H9 (cell line): Measurements from ENCODE around the gene TSSC4. TPM values are rescaled to one million over a fixed set of nuclear protein-coding genes. Genes with fewer than 3 reads are reported as not detected.

ENCODE experiments used
- DNase-seq: peaks from one replicate; pipeline ENCODE4 v3.0.0-alpha.2; 2017
- H2AFZ ChIP-seq: one replicate; pipeline ENCODE4 v1.6.1; 2013; ENCODE audit warnings: mild to moderate bottlenecking, low read length, control low read depth, moderate library complexity
- H2AK5ac ChIP-seq: 2 replicates; pipeline ENCODE4 v1.6.1; 2013; ENCODE audit warnings: low read length, control low read depth, mixed read lengths; ENCODE audit not compliant: insufficient read length
- H2BK120ac ChIP-seq: one replicate; pipeline ENCODE4 v1.6.1; 2013; ENCODE audit warnings: low read depth, mild to moderate bottlenecking, low read length, control low read depth, inconsistent platforms; ENCODE audit not compliant: poor library complexity, severe bottlenecking
- H2BK12ac ChIP-seq: 2 replicates; pipeline ENCODE4 v1.6.1; 2013; ENCODE audit warnings: low read length, control low read depth, mixed read lengths, low read depth; ENCODE audit not compliant: insufficient read length
- H2BK15ac ChIP-seq: 2 replicates; pipeline ENCODE4 v1.6.1; 2013; ENCODE audit warnings: low read depth, low read length, control low read depth
- H2BK20ac ChIP-seq: one replicate; pipeline ENCODE4 v1.6.1; 2013; ENCODE audit warnings: low read depth, mild to moderate bottlenecking, low read length, control low read depth, inconsistent platforms; ENCODE audit not compliant: poor library complexity, severe bottlenecking
- H2BK5ac ChIP-seq: 2 replicates; pipeline ENCODE4 v1.6.1; 2013; ENCODE audit warnings: low read length, control low read depth, mixed read lengths; ENCODE audit not compliant: insufficient read length
- H3K14ac ChIP-seq: 2 replicates; pipeline ENCODE4 v1.6.1; 2013; ENCODE audit warnings: low read length, control low read depth; ENCODE audit not compliant: insufficient read depth
- H3K18ac ChIP-seq: 2 replicates; pipeline ENCODE4 v1.6.1; 2013; ENCODE audit warnings: low read depth, mild to moderate bottlenecking, mixed read lengths, low read length, control low read depth; ENCODE audit not compliant: insufficient read length
- H3K23ac ChIP-seq: 2 replicates; pipeline ENCODE4 v1.6.1; 2013; ENCODE audit warnings: low read length, control low read depth, mixed read lengths, low read depth; ENCODE audit not compliant: insufficient read length
- H3K23me2 ChIP-seq: 2 replicates; pipeline ENCODE4 v1.6.1; 2013; ENCODE audit warnings: low read depth, mild to moderate bottlenecking, mixed read lengths, low read length, control low read depth; ENCODE audit not compliant: insufficient read length, poor library complexity, severe bottlenecking
- H3K27ac ChIP-seq: 2 replicates; pipeline ENCODE4 v1.5.1; 2013; ENCODE audit warnings: low read length, control low read depth, mixed read lengths, low read depth; ENCODE audit not compliant: insufficient read length
- H3K27me3 ChIP-seq: 2 replicates; pipeline ENCODE4 v1.6.1; 2013; ENCODE audit warnings: low read length, control low read depth, inconsistent platforms; ENCODE audit not compliant: insufficient read depth
- H3K4ac ChIP-seq: 2 replicates; pipeline ENCODE4 v1.6.1; 2013; ENCODE audit warnings: low read depth, mild to moderate bottlenecking, control low read depth, inconsistent platforms, low read length, moderate library complexity
- H3K4me1 ChIP-seq: 2 replicates; pipeline ENCODE4 v1.6.1; 2013; ENCODE audit warnings: low read length, control low read depth, inconsistent platforms; ENCODE audit not compliant: insufficient read depth
- H3K4me2 ChIP-seq: 2 replicates; pipeline ENCODE4 v1.6.1; 2013; ENCODE audit warnings: low read length, control low read depth, mixed read lengths; ENCODE audit not compliant: insufficient read length, insufficient read depth
- H3K56ac ChIP-seq: 2 replicates; pipeline ENCODE4 v1.6.1; 2013; ENCODE audit warnings: low read depth, mild to moderate bottlenecking, mixed read lengths, low read length, control low read depth; ENCODE audit not compliant: insufficient read length
- H3K79me1 ChIP-seq: 2 replicates; pipeline ENCODE4 v1.6.1; 2013; ENCODE audit warnings: low read depth, mild to moderate bottlenecking, moderate library complexity, low read length, control low read depth, inconsistent platforms; ENCODE audit not compliant: insufficient read depth, poor library complexity, severe bottlenecking
- H3K79me2 ChIP-seq: 2 replicates; pipeline ENCODE4 v1.6.1; 2013; ENCODE audit warnings: low read length, control low read depth, inconsistent platforms; ENCODE audit not compliant: insufficient read depth
- H3K9ac ChIP-seq: 2 replicates; pipeline ENCODE4 v1.6.1; 2013; ENCODE audit warnings: low read length, control low read depth, mixed read lengths; ENCODE audit not compliant: insufficient read length; ENCODE audit errors: extremely low read depth
- H3K9me3 ChIP-seq: one replicate; pipeline ENCODE4 v1.6.1; 2013; ENCODE audit warnings: low read depth, low read length, inconsistent platforms; ENCODE audit not compliant: control insufficient read depth
- H3T11ph ChIP-seq: one replicate; pipeline ENCODE4 v1.6.1; 2013; ENCODE audit warnings: mild to moderate bottlenecking, low read length, control low read depth, inconsistent platforms
- H4K20me1 ChIP-seq: one replicate; pipeline ENCODE4 v1.6.1; 2013; ENCODE audit not compliant: control insufficient read depth, insufficient read length, insufficient read depth
- H4K5ac ChIP-seq: 2 replicates; pipeline ENCODE4 v1.6.1; 2013; ENCODE audit warnings: low read depth, mild to moderate bottlenecking, mixed read lengths, low read length, control low read depth; ENCODE audit not compliant: insufficient read length
- H4K8ac ChIP-seq: replicated peaks from 2 replicates; pipeline ENCODE4 v1.6.1; 2013; ENCODE audit warnings: low read length, control low read depth, mixed read lengths, low read depth; ENCODE audit not compliant: insufficient read length
- H4K91ac ChIP-seq: 2 replicates; pipeline ENCODE4 v1.6.1; 2013; ENCODE audit warnings: low read depth, mild to moderate bottlenecking, moderate library complexity, mixed read lengths, low read length, control low read depth; ENCODE audit not compliant: insufficient read length
- H3K27ac Mint-ChIP-seq, 3 experiments: 2 replicates in 2 of 3; 3 replicates in 1 of 3; pipeline ENCODE4 v1.8.0; 2020 to 2021; ENCODE audit warnings: mixed read lengths in 3 of 3, mild to moderate bottlenecking in 1 of 3, moderate library complexity in 1 of 3
- H3K27me3 Mint-ChIP-seq: 2 replicates; pipeline ENCODE4 v1.8.0; 2021; ENCODE audit warnings: low read depth, mild to moderate bottlenecking, moderate library complexity, mixed read lengths
- H3K36me3 Mint-ChIP-seq, 3 experiments: 2 replicates in 2 of 3; 3 replicates in 1 of 3; pipeline ENCODE4 v1.8.0; 2020 to 2021; ENCODE audit warnings: low read depth in 3 of 3, mixed read lengths in 3 of 3; ENCODE audit not compliant: insufficient read depth in 1 of 3
- H3K4me1 Mint-ChIP-seq, 2 experiments: 2 replicates each; pipeline ENCODE4 v1.8.0; 2020; ENCODE audit warnings: mixed read lengths in 2 of 2
- H3K4me3 Mint-ChIP-seq, 2 experiments: 2 replicates in 1 of 2; 3 replicates in 1 of 2; pipeline ENCODE4 v1.8.0; 2020 to 2021; ENCODE audit warnings: mild to moderate bottlenecking in 2 of 2, mixed read lengths in 2 of 2, moderate library complexity in 1 of 2
- H3K9me3 Mint-ChIP-seq, 2 experiments: 2 replicates in 1 of 2; 3 replicates in 1 of 2; pipeline ENCODE4 v1.8.0; 2020; ENCODE audit warnings: mild to moderate bottlenecking in 2 of 2, mixed read lengths in 2 of 2, moderate library complexity in 1 of 2
- WGBS: extraction: QIAGEN DNeasy Blood & Tissue Kit; methylation state at CpG from one replicate; pipeline ENCODE4 v1.1.7; 2013; ENCODE audit warnings: missing lambda C conversion rate, low lambda C conversion rate, mixed read lengths; ENCODE audit not compliant: insufficient read length; ENCODE audit errors: extremely low coverage; 5-methylcytosine and 5-hydroxymethylcytosine counted together
- total RNA-seq: library from RNA; stranded (reverse); gene quantifications from 2 replicates; pipeline ENCODE4 v1.2.1, GENCODE V29; 2021
- TF ChIP-seq, protein P1 (sequence below): fragments of 200-600 bp; sonication (generic); conservative IDR thresholded peaks from 3 replicates; pipeline ENCODE4 v1.8.0; 2021; ENCODE audit warnings: antibody characterized with exemption, mild to moderate bottlenecking

Gene TSSC4
- total RNA-seq, 1 experiment from 2014 or later: 51.0 TPM

DNA sequence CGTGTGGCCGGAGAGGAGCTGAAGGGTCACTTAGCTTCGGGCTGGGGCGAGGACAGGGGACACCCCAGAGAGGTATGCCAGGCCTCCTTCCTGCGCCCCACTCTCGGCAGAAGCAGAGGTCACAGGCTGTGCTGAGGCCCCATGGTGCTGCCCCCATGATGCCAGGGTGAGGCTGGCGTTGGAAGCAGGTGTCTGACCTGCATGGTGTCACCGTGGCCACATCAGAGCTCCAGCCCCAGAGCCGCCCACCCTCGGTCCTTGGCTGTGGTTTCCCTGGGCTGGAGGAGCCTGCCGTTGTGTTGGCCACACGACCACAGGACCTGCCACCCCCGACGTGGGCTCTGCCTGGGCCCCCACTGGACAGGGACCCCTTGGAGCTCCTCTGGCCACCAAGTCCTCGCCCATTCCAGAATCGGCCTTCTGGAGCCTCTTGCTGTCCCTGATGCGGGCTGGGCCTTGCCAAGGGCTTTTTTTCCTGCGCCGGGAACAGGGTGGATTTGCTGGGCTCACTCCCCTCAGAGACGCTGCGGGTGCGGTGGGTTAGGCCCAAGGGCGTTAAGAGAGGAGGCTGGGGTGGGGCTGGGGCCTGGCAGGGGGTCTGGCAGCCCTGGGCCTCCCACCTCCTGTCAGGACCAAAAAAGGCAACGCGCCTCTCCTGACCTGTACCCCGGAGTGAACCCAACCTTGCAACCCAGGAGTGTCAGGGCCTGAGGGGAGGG, 8.2 kb upstream of the TSSC4 start:
- no peak overlapping the region for H2BK5ac ChIP-seq
- no peak overlapping the region for H3K9ac ChIP-seq
- H3K4me1 ChIP-seq: no peaks in the 10 kb centered on the region; the same call in 1 of the 2 replicates
- Mint-ChIP-seq H3K27ac (no peak overlapping the region), H3K4me3 (no peak overlapping the region), H3K4me1 (peaks cover 16 to 19% of the 10 kb centered on the region in 2 experiments), H3K36me3 (peaks cover 4 to 15% (median 14%) of the 10 kb centered on the region in 3 experiments), H3K9me3 (no peaks in the 10 kb centered on the region), H3K27me3 (no peaks in the 10 kb centered on the region)
- peaks cover 3% of the 10 kb centered on the region for H4K20me1 ChIP-seq
- H2BK20ac ChIP-seq: no peak overlapping the region
- H2AFZ ChIP-seq: no peak overlapping the region
- no peak overlapping the region for H4K91ac ChIP-seq
- DNase-seq: no peak
- no peaks in the 10 kb centered on the region for H3K9me3 ChIP-seq
- no peak overlapping the region for H3T11ph ChIP-seq
- no peak overlapping the region for H4K8ac ChIP-seq
- H3K27ac ChIP-seq: no peak overlapping the region
- no peak overlapping the region for H2BK120ac ChIP-seq
- no peaks in the 10 kb centered on the region for H3K27me3 ChIP-seq
- H3K56ac ChIP-seq: no peak overlapping the region
- H3K18ac ChIP-seq: no peak overlapping the region
- no peak overlapping the region for H2BK15ac ChIP-seq
- no peak overlapping the region for H3K23ac ChIP-seq
- WGBS: no CpG with 5 or more reads among the region's 26 CpGs
- H3K4ac ChIP-seq: no peak overlapping the region
- peaks cover 8% of the 10 kb centered on the region; the same call in 1 of the 2 replicates for H3K79me2 ChIP-seq
- no peak overlapping the region for H2BK12ac ChIP-seq
- no peak overlapping the region; the same call in 1 of the 2 replicates for H3K14ac ChIP-seq
- no peaks in the 10 kb centered on the region for H3K23me2 ChIP-seq
- TF ChIP-seq, protein P1, sequence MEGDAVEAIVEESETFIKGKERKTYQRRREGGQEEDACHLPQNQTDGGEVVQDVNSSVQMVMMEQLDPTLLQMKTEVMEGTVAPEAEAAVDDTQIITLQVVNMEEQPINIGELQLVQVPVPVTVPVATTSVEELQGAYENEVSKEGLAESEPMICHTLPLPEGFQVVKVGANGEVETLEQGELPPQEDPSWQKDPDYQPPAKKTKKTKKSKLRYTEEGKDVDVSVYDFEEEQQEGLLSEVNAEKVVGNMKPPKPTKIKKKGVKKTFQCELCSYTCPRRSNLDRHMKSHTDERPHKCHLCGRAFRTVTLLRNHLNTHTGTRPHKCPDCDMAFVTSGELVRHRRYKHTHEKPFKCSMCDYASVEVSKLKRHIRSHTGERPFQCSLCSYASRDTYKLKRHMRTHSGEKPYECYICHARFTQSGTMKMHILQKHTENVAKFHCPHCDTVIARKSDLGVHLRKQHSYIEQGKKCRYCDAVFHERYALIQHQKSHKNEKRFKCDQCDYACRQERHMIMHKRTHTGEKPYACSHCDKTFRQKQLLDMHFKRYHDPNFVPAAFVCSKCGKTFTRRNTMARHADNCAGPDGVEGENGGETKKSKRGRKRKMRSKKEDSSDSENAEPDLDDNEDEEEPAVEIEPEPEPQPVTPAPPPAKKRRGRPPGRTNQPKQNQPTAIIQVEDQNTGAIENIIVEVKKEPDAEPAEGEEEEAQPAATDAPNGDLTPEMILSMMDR: no peak
- H2AK5ac ChIP-seq: no peak overlapping the region
- no peak overlapping the region for H4K5ac ChIP-seq
- peaks cover 8% of the 10 kb centered on the region for H3K79me1 ChIP-seq
- H3K4me2 ChIP-seq: no peak overlapping the region
